ENCODE data around the gene SUSD5.

- TF ChIP-seq CTCF (IDR thresholded peaks at IDR 0.05; ENCODE audit: low read length), result no peak
- no peak for TF ChIP-seq EZH2phosphoT487 (IDR thresholded peaks at IDR 0.05; ENCODE audit: low read length)
- no peak for TF ChIP-seq EZH2 (optimal IDR thresholded peaks at IDR 0.05; ENCODE audit: low read depth, low read length)
Observed at GRCh38 chr3:33233884-33234283, 15.3 kb upstream of the SUSD5 start.

All from MM.1S (cell line).